ENCODE data around the gene TMEM176A. TPM values are rescaled to one million over a fixed set of nuclear protein-coding genes. Genes with fewer than 3 reads are reported as not detected.

Gene TMEM176A
- total RNA-seq, 1 donor from 2014 or later = not detected

DNA sequence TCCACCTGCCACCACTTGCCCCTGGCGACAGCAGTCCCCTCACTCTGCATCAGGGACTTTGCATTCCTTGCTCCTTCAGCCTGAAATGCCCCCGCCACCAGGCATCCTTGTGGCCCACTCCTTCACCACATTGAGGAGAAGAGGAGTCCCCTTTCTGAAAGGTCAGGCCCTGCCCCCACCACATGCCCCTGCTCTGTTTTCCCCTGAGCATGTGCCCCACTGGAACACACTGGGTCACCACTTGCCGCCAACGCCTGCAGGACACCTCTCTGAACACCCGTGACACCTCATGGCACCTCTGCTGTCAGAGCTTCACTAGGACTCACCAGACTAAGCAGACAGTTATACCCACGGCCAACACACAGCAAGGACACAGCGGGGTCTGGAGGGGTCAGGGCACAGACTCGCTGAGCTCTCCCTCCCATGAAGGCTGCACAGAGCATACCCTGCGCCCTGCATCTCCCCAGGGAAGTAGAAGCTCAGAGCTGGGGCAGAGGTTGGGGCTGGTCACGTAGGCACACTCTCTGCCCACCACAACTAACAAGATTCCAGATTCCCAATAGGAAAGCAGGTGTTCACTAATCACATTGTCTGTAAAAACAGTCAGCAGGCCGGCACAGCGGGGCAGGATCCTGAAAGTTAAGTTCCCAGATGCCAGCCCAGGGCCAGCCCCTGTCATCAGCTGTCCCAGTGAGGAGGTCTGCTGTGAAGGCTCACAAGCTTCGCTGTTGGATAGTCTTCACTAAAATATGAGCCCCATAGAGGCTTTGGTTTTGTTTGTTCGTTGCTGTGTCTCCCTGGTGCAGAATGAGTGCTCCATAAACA lies 45.9 kb downstream of the TMEM176A start:
- Mint-ChIP-seq H3K4me1 (ENCODE audit: low read depth) (no peaks in the 10 kb centered on the region), H3K27me3 (ENCODE audit: low read depth) (peaks cover 19% of the 10 kb centered on the region), H3K9me3 (ENCODE audit: low read depth) (no peaks in the 10 kb centered on the region), H3K36me3 (ENCODE audit: low read depth) (no peaks in the 10 kb centered on the region), H3K27ac (ENCODE audit: unreplicated experiment) (no peak overlapping the region), H3K4me3 (ENCODE audit: unreplicated experiment) (no peak overlapping the region)
- no peak for DNase-seq (ENCODE audit: low spot score)
- TF ChIP-seq, protein P1, sequence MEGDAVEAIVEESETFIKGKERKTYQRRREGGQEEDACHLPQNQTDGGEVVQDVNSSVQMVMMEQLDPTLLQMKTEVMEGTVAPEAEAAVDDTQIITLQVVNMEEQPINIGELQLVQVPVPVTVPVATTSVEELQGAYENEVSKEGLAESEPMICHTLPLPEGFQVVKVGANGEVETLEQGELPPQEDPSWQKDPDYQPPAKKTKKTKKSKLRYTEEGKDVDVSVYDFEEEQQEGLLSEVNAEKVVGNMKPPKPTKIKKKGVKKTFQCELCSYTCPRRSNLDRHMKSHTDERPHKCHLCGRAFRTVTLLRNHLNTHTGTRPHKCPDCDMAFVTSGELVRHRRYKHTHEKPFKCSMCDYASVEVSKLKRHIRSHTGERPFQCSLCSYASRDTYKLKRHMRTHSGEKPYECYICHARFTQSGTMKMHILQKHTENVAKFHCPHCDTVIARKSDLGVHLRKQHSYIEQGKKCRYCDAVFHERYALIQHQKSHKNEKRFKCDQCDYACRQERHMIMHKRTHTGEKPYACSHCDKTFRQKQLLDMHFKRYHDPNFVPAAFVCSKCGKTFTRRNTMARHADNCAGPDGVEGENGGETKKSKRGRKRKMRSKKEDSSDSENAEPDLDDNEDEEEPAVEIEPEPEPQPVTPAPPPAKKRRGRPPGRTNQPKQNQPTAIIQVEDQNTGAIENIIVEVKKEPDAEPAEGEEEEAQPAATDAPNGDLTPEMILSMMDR (IDR thresholded peaks at IDR 0.05) = no peak

DNA sequence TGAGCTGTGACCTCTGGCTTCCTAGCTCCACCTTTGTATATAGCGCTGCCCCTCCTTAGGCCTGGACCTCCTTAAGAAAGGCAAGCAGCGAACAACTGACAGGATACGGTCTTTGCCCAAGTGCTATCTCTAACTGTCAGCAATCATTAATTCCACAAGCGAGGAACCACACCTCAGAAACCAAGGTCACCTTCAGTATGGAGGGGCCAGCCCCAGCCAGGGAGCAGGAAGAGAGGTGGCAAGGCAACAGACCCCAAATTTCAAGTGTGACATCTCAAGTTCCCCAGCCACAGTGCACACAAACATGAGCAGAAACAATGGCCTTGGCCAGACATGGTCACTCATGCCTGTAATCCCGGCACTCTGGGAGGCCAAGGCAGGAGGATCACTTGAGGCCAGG lies 47.0 kb downstream of the TMEM176A start:
- H3K27ac Mint-ChIP-seq (ENCODE audit: unreplicated experiment) = no peak overlapping the region
- H3K27me3 Mint-ChIP-seq (ENCODE audit: low read depth) = peaks cover 23% of the 10 kb centered on the region
- no peak overlapping the region for H3K4me3 Mint-ChIP-seq (ENCODE audit: unreplicated experiment)

DNA sequence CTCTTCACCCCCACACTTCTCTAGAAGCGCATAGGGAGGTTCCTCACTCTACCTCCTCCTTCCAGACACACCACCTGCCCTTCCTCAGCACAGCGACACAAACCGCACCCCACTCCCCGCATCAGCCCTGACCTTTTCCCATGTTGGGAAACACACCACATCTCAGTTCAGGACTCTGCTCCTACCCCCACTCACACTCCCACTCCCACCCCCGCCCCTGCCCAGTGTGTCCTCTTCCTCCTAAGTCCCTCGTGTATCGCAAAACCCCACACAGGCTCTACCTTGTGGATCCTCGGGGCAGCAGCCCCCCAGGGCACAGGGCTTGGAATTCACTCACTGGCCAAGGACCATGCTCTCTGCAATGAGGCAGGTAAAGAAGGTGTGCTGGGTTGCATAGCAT lies 47.5 kb downstream of the TMEM176A start:
- no peak overlapping the region for H3K4me3 Mint-ChIP-seq (ENCODE audit: unreplicated experiment)
- no peaks in the 10 kb centered on the region for H3K4me1 Mint-ChIP-seq (ENCODE audit: low read depth)
- no peaks in the 10 kb centered on the region for H3K9me3 Mint-ChIP-seq (ENCODE audit: low read depth)
- TF ChIP-seq, protein P1 (IDR thresholded peaks at IDR 0.05) = no peak
- no peaks in the 10 kb centered on the region for H3K36me3 Mint-ChIP-seq (ENCODE audit: low read depth)
- no peak for DNase-seq (ENCODE audit: low spot score)
- peaks cover 26% of the 10 kb centered on the region for H3K27me3 Mint-ChIP-seq (ENCODE audit: low read depth)
- H3K27ac Mint-ChIP-seq (ENCODE audit: unreplicated experiment) = no peak overlapping the region

More for the DNA sequence above, 47.0 kb downstream of the TMEM176A start:
- H3K4me1 Mint-ChIP-seq (ENCODE audit: low read depth) = no peaks in the 10 kb centered on the region
- no peak for DNase-seq (ENCODE audit: low spot score)
- no peaks in the 10 kb centered on the region for H3K36me3 Mint-ChIP-seq (ENCODE audit: low read depth)
- H3K9me3 Mint-ChIP-seq (ENCODE audit: low read depth) = no peaks in the 10 kb centered on the region
- TF ChIP-seq, protein P1 (IDR thresholded peaks at IDR 0.05) = no peak

DNA sequence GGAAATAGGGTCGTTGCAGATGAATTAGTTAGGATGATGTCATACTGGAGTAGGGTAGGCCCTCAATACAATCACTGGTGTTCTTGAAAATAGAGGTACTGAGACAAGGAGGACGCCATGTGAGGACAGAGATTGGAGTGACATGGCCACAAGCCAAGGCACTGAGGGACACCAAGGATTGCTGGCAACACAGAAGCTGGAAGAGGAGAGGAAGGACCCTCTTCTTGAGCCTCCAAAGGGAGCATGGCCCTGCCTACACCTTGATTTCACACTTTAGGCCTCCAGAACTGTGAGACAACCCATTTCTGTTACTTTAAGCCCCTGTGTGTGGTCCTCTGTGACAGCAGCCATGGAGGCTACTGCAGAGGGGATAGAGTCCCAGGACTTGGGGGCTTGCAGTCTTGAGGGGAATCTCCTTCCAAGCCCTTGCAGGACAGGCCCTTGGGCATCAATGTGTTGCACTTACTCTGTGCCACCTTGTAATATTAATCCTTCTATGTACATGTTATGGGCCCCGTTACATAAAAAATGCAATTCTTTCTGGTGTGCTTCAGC lies 48.1 kb downstream of the TMEM176A start:
- H3K9me3 Mint-ChIP-seq (ENCODE audit: low read depth) = no peaks in the 10 kb centered on the region
- no peak overlapping the region for H3K4me3 Mint-ChIP-seq (ENCODE audit: unreplicated experiment)
- no peaks in the 10 kb centered on the region for H3K4me1 Mint-ChIP-seq (ENCODE audit: low read depth)
- H3K27me3 Mint-ChIP-seq (ENCODE audit: low read depth) = peaks cover 26% of the 10 kb centered on the region
- TF ChIP-seq, protein P1 (IDR thresholded peaks at IDR 0.05) = no peak
- H3K36me3 Mint-ChIP-seq (ENCODE audit: low read depth) = no peaks in the 10 kb centered on the region
- H3K27ac Mint-ChIP-seq (ENCODE audit: unreplicated experiment) = no peak overlapping the region
- no peak for DNase-seq (ENCODE audit: low spot score)

DNA sequence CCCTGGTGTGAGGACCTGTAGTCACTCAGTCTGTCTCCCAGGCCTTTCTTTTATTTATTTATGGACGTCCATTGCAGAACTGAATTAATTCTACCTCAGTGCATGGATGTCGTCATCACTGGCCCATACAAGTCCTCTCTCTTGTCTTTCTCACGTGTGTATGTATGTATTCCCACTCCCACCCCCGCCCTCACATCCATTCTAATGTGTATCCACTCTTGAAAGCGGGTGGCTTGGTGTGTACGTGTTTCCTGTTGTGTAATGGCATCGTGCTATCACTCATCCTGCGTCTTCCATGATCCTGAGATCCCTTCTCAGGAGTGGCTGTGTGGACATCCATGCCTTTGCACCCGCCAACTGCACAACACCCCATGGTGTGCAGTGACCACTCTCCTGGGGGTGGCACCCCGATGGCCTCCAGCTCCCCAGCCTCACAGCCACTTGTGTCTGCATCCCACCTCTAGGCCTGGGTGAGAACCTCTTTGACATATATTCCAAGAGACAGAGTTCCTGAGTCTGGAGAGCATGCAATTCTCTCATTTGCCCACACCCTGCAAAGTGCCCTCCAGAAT lies 48.7 kb downstream of the TMEM176A start:
- Mint-ChIP-seq H3K9me3 (ENCODE audit: low read depth) (no peaks in the 10 kb centered on the region), H3K27me3 (ENCODE audit: low read depth) (peaks cover 26% of the 10 kb centered on the region), H3K4me1 (ENCODE audit: low read depth) (no peaks in the 10 kb centered on the region), H3K4me3 (ENCODE audit: unreplicated experiment) (no peak overlapping the region), H3K36me3 (ENCODE audit: low read depth) (no peaks in the 10 kb centered on the region), H3K27ac (ENCODE audit: unreplicated experiment) (no peak overlapping the region)
- no peak for DNase-seq (ENCODE audit: low spot score)
- TF ChIP-seq, protein P1 (IDR thresholded peaks at IDR 0.05) = no peak
